ENCODE results near the gene MAGEA4. TPM values are rescaled to one million over a fixed set of nuclear protein-coding genes. Genes with fewer than 3 reads are reported as not detected.

Gene MAGEA4
- total RNA-seq, 1 donor from 2014 or later, result not detected

DNA sequence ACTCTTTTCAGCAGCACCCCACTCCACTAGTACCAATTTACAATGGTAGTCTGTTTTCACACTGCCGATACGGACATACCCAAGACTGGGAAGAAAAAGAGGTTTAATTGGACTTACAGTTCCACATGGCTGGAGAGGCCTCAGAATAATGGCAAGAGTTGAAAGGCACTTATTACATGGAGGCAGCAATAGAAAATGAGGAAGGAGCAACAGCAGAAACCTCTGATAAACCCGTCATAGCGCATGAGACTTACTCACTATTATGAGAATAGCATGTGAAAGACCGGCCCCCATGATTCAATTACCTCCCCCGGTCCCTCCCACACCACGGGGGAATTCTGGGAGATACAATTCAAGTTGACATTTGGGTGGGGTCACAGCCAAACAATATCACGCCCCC is 34.1 kb upstream of the MAGEA4 start:
- no peak for DNase-seq (ENCODE audit: low spot score)
- Mint-ChIP-seq H3K36me3 (ENCODE audit: low read depth) (no peaks in the 10 kb centered on the region), H3K27me3 (ENCODE audit: low read depth) (no peaks in the 10 kb centered on the region), H3K9me3 (ENCODE audit: low read depth) (peaks cover 37% of the 10 kb centered on the region), H3K27ac (ENCODE audit: unreplicated experiment) (no peak overlapping the region), H3K4me3 (ENCODE audit: unreplicated experiment) (no peak overlapping the region), H3K4me1 (ENCODE audit: low read depth) (no peaks in the 10 kb centered on the region)
- TF ChIP-seq, protein P1, sequence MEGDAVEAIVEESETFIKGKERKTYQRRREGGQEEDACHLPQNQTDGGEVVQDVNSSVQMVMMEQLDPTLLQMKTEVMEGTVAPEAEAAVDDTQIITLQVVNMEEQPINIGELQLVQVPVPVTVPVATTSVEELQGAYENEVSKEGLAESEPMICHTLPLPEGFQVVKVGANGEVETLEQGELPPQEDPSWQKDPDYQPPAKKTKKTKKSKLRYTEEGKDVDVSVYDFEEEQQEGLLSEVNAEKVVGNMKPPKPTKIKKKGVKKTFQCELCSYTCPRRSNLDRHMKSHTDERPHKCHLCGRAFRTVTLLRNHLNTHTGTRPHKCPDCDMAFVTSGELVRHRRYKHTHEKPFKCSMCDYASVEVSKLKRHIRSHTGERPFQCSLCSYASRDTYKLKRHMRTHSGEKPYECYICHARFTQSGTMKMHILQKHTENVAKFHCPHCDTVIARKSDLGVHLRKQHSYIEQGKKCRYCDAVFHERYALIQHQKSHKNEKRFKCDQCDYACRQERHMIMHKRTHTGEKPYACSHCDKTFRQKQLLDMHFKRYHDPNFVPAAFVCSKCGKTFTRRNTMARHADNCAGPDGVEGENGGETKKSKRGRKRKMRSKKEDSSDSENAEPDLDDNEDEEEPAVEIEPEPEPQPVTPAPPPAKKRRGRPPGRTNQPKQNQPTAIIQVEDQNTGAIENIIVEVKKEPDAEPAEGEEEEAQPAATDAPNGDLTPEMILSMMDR (IDR thresholded peaks at IDR 0.05), result no peak

DNA sequence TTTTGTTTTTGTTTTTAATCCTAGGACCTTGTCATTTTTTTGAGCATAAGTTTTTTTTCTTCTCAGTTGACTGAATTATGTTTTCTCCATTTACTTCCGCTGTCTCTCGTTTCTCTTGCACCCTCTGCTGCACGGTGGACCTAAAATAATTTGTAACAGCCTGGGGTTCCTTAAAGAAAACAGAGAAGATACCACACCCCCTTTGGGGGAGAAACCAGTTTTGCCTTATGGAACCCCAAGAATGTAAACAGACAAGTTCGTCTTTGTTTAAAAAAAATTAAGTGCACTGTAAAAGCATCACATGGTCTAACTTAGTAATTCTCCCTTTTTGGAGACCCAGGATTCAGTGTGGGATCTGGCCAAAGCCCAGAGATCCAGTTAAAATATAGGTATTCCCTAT is 32.8 kb upstream of the MAGEA4 start:
- Mint-ChIP-seq H3K27me3 (ENCODE audit: low read depth) (no peaks in the 10 kb centered on the region), H3K27ac (ENCODE audit: unreplicated experiment) (no peak overlapping the region), H3K4me3 (ENCODE audit: unreplicated experiment) (no peak overlapping the region), H3K36me3 (ENCODE audit: low read depth) (no peaks in the 10 kb centered on the region), H3K9me3 (ENCODE audit: low read depth) (peaks cover 31% of the 10 kb centered on the region), H3K4me1 (ENCODE audit: low read depth) (no peaks in the 10 kb centered on the region)
- TF ChIP-seq, protein P1 (IDR thresholded peaks at IDR 0.05), result no peak
- no peak for DNase-seq (ENCODE audit: low spot score)

DNA sequence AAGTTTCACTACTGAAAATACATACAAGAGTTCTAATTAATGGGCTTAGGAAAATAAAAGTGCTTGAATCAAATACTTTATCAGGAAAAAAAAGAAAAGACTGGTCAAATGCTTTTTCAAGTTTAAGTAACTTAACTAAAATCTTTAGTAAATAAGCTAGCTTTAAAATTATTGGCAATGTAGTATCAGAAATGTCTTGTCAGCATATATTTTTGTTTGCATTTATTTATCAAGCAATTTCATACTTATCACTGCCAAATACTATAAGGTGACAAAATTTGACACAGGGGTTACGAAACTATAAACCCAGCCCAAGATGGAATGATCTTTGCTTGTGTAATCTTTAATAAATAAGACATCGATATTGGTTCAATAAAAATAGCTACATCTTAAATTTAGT is 31.8 kb upstream of the MAGEA4 start:
- Mint-ChIP-seq H3K4me3 (ENCODE audit: unreplicated experiment) (no peak overlapping the region), H3K27me3 (ENCODE audit: low read depth) (no peaks in the 10 kb centered on the region), H3K4me1 (ENCODE audit: low read depth) (no peaks in the 10 kb centered on the region), H3K27ac (ENCODE audit: unreplicated experiment) (no peak overlapping the region), H3K36me3 (ENCODE audit: low read depth) (no peaks in the 10 kb centered on the region), H3K9me3 (ENCODE audit: low read depth) (peaks cover 36% of the 10 kb centered on the region)
- DNase-seq (ENCODE audit: low spot score), result no peak
- TF ChIP-seq, protein P1 (IDR thresholded peaks at IDR 0.05), result no peak

DNA sequence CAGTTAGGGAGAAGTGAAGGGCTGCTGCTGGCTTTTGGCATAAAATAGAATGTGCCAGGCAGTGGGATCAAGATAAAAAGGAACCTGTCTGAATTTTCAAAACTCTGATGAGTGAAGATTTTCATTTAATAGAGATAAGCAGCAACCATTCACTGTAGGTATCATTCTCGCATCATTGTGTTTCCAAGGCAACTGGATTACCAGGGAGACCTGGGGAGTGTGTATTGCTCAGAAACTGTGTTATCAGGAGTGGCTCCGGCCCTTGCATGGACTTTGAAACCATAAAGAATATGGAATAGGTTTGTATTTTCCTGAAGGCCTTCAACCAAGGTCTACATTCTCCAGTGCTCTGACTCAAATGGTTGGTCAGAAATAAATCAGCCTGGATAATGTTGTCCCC is 23.3 kb upstream of the MAGEA4 start:
- Mint-ChIP-seq H3K27ac (ENCODE audit: unreplicated experiment) (no peak overlapping the region), H3K9me3 (ENCODE audit: low read depth) (peaks cover 39% of the 10 kb centered on the region), H3K27me3 (ENCODE audit: low read depth) (no peaks in the 10 kb centered on the region), H3K4me1 (ENCODE audit: low read depth) (no peaks in the 10 kb centered on the region), H3K4me3 (ENCODE audit: unreplicated experiment) (no peak overlapping the region), H3K36me3 (ENCODE audit: low read depth) (no peaks in the 10 kb centered on the region)
- TF ChIP-seq, protein P1 (IDR thresholded peaks at IDR 0.05), result no peak
- no peak for DNase-seq (ENCODE audit: low spot score)

DNA sequence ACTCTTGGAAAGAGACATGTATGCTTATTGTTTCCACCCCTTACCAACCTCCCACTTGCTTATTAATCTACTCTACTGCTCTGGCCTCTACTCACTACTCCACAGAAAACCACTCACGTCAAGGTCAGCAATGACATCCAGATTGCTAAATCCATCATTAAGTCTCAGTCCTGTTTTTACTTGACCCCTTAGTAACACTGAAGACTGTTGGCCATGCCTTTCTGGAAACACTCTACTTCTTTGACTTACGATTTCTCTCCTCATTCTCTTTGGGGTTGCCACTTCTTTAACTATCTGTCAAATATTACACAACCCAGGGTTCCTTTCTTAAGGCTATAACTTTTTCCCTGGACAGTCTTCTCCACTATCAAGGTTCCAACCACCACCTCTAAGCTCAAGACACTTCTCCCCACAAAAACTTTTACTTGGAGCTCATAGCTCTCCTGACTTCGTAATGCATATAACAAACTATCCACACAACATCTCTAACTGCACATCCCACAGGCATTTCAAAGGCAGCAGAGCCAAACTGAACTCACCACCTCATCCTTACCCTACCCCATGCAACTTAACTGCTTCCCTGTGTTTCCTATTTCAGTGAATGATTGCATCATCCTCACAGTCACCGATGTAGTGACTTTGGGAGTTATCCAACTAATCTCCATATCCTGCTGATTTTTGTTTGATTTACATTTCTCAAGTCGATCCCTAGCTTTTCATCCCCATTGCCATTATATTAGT is 15.8 kb upstream of the MAGEA4 start:
- Mint-ChIP-seq H3K27ac (ENCODE audit: unreplicated experiment) (no peak overlapping the region), H3K9me3 (ENCODE audit: low read depth) (peaks cover 17% of the 10 kb centered on the region), H3K4me3 (ENCODE audit: unreplicated experiment) (no peak overlapping the region), H3K4me1 (ENCODE audit: low read depth) (no peaks in the 10 kb centered on the region), H3K27me3 (ENCODE audit: low read depth) (no peaks in the 10 kb centered on the region), H3K36me3 (ENCODE audit: low read depth) (no peaks in the 10 kb centered on the region)
- TF ChIP-seq, protein P1 (IDR thresholded peaks at IDR 0.05), result no peak
- no peak for DNase-seq (ENCODE audit: low spot score)

Data from chondrocyte (in vitro differentiated cells).